T-helper 17 cell (primary cell): ENCODE data around the gene MAD2L1BP. TPM values are rescaled to one million over a fixed set of nuclear protein-coding genes. Genes with fewer than 3 reads are reported as not detected.

Experiments
- ATAC-seq: fragments of 150-1000 bp; cut with Tn5 transposase; 2 replicates; pipeline ENCODE4 v1.10.0; 2021; ENCODE audit warnings: mild to moderate bottlenecking, moderate library complexity
- DNase-seq, 3 donors: peaks; one replicate each; pipeline versions ENCODE4 v3.0.0 to v3.0.0-alpha.2; 2020 to 2021
- H3K9me3 ChIP-seq: one replicate; pipeline ENCODE4 v1.7.0; 2013; ENCODE audit warnings: low read length, mild to moderate bottlenecking; ENCODE audit not compliant: control insufficient read depth, poor library complexity, severe bottlenecking
- H3K27ac Mint-ChIP-seq: one replicate; pipeline ENCODE4 v1.8.0; 2022; ENCODE audit warnings: mild to moderate bottlenecking, moderate library complexity, mixed read lengths
- H3K27me3 Mint-ChIP-seq: one replicate; pipeline ENCODE4 v1.8.0; 2022; ENCODE audit warnings: mixed read lengths
- H3K36me3 Mint-ChIP-seq: one replicate; pipeline ENCODE4 v1.8.0; 2022; ENCODE audit warnings: low read depth, mixed read lengths
- H3K4me1 Mint-ChIP-seq: one replicate; pipeline ENCODE4 v1.8.0; 2022; ENCODE audit warnings: mild to moderate bottlenecking, mixed read lengths
- H3K4me3 Mint-ChIP-seq: one replicate; pipeline ENCODE4 v1.8.0; 2022; ENCODE audit warnings: mild to moderate bottlenecking, moderate library complexity, mixed read lengths
- total RNA-seq, 4 donors: library from RNA in 2 of 4; stranded (reverse) in 2 of 4; gene quantifications; one replicate each; pipeline ENCODE4 v1.2.3 and lab custom pipeline; 2022 to 2026

Gene MAD2L1BP
- total RNA-seq, 2 donors from 2014 or later = 17.1 to 30.5 TPM

DNA sequence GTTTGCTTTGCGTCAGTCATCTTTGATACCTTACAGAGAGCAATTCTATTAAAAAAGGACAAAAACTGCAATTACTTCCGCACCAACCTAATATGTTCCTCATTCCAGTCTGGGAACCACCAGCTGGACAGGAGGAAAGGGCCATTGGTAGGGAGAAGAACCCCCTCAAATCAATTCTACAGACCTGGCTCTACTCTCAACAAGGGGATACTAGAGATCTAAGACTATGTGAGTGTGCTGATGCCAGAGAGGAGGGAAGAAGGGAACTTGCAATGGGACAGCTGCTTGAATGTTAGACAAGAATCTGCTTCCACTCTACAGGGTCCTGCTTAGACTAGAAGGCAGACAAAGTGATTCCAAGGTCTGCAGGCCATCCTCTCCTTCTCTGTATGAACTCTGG lies 38.7 kb downstream of the MAD2L1BP start:
- no peak overlapping the region for H3K4me3 Mint-ChIP-seq
- no peaks in the 10 kb centered on the region for H3K27me3 Mint-ChIP-seq
- DNase-seq (no peak), ATAC-seq (no peak)
- peak overlapping the region; percentile 68 for H3K27ac Mint-ChIP-seq
- peaks cover 2% of the 10 kb centered on the region for H3K36me3 Mint-ChIP-seq
- no peaks in the 10 kb centered on the region for H3K9me3 ChIP-seq
- peaks cover 10% of the 10 kb centered on the region for H3K4me1 Mint-ChIP-seq

DNA sequence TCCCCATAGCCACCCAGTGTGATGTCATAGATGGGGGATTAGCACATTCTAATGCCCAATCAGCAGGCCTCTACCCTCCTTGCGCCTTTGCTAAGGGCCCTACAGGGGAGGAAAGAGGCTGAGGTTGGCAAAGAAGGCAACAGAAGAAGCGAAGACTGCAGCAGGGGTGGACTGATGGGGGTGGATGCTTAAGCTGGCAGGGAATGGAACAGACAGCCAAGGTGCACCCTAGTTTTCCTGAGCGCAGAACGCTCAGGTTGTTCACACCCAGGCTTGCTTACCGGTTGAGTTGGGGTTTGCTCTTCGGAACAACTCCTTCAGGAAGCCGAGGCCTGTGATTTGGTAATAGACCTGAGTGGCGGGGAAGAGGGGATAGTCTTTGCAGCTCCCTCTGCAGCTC lies 39.3 kb downstream of the MAD2L1BP start:
- no peaks in the 10 kb centered on the region for H3K27me3 Mint-ChIP-seq
- H3K27ac Mint-ChIP-seq = peak overlapping the region; percentile 68
- H3K36me3 Mint-ChIP-seq = peaks cover 2% of the 10 kb centered on the region
- H3K9me3 ChIP-seq = no peaks in the 10 kb centered on the region
- no peak for ATAC-seq
- DNase-seq = no peak
- H3K4me1 Mint-ChIP-seq = peaks cover 10% of the 10 kb centered on the region
- no peak overlapping the region for H3K4me3 Mint-ChIP-seq

DNA sequence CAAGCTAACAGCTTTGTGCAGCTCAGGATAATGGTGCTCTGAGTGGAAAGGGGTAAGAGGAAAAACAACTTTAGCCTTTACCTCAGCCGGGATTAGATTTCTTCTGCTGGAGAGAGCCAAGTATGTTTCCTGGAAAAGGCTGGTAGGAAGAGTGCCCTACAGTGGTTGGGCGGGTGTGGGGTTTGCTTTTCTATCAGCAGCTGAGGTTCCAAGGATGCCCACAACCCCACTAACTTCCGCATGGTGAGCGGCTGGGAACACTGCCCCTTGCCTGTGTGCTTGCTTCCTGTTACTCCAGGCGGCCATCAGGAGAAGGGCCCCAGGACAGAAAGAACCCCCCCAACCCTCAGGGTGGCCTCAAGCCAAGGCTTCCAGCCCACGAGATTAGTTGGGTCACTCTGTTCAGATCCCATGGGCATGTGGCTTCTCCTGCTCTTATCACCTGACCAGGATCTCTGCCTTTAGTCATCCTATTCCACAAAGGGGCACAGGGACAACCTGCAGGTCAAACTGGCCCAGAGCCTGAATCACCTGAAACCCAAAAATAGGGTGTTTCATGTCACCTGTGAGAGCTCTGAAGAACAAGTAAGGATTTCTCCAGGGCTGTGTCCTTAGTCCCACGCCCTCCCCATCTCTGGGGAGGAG lies 41.4 kb downstream of the MAD2L1BP start:
- DNase-seq (no peak), ATAC-seq (no peak)
- Mint-ChIP-seq H3K27me3 (no peaks in the 10 kb centered on the region), H3K27ac (peak overlapping the region; percentile 21), H3K36me3 (peaks cover 5% of the 10 kb centered on the region), H3K4me1 (peaks cover 9% of the 10 kb centered on the region), H3K4me3 (no peak overlapping the region)
- H3K9me3 ChIP-seq = no peaks in the 10 kb centered on the region

DNA sequence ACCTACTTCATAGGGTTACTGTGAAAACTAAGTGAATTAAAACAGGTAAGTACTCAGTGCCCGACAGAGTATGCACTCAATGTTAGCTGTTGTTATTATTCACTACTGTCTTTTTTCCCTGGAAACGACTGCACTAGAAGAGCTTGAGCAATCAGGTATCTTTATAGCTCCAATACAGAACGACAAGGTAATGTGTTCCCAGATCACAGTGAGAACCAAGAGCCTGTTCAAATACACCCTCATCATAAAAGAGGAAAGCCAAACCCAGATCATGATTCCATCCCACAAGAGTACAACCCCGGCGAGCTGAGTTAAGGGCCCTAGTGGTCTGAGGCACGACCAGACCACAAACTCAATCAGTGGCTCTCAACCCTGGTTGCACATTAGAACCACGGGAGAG lies 42.1 kb downstream of the MAD2L1BP start:
- H3K9me3 ChIP-seq = no peaks in the 10 kb centered on the region
- no peak for DNase-seq
- H3K27ac Mint-ChIP-seq = peak overlapping the region; percentile 21
- no peak for ATAC-seq
- H3K36me3 Mint-ChIP-seq = peaks cover 5% of the 10 kb centered on the region
- no peaks in the 10 kb centered on the region for H3K27me3 Mint-ChIP-seq
- H3K4me1 Mint-ChIP-seq = peaks cover 10% of the 10 kb centered on the region
- H3K4me3 Mint-ChIP-seq = no peak overlapping the region

DNA sequence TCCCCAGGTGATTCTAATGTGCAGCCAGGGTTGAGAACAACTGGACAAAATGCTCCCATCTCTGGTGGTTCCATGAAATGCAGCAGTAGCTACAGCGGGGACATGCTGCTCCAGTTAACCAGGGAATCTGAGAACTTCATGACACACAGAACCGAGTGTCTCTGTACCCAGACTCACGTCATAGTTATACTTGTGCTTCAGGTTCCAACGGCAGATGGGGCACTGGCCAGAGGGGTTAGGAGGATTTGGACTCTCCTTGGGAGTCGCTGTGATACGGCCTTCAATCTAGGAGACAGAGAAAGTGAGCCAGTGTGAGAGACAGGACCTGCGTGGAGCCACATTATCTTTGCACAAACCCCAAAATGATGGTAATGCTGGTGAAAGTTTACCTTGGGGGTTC lies 42.7 kb downstream of the MAD2L1BP start:
- H3K9me3 ChIP-seq = no peaks in the 10 kb centered on the region
- Mint-ChIP-seq H3K4me1 (peaks cover 13% of the 10 kb centered on the region), H3K4me3 (no peak overlapping the region), H3K27me3 (no peaks in the 10 kb centered on the region), H3K36me3 (peaks cover 5% of the 10 kb centered on the region), H3K27ac (peak overlapping the region; percentile 21)
- DNase-seq = no peak
- ATAC-seq = no peak

DNA sequence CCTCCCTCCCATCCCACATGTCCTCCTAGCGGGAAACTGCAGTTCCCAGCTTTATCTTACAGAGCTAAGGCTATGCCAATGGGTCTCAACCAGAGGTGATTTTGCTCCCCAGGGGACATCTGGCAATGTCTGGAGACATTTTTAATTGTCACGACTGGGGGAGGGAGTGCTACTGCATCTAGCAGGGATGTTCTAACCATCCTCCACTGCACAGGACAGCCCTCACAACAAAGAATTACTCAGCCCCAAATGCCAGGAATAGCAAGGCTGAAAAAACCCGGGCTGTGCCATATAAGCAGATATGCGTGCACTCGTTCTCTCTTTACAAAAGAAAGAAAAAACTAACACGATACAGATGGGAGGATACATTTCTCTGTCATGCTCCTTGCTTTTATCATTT lies 43.4 kb downstream of the MAD2L1BP start:
- H3K4me3 Mint-ChIP-seq = no peak overlapping the region

DNA sequence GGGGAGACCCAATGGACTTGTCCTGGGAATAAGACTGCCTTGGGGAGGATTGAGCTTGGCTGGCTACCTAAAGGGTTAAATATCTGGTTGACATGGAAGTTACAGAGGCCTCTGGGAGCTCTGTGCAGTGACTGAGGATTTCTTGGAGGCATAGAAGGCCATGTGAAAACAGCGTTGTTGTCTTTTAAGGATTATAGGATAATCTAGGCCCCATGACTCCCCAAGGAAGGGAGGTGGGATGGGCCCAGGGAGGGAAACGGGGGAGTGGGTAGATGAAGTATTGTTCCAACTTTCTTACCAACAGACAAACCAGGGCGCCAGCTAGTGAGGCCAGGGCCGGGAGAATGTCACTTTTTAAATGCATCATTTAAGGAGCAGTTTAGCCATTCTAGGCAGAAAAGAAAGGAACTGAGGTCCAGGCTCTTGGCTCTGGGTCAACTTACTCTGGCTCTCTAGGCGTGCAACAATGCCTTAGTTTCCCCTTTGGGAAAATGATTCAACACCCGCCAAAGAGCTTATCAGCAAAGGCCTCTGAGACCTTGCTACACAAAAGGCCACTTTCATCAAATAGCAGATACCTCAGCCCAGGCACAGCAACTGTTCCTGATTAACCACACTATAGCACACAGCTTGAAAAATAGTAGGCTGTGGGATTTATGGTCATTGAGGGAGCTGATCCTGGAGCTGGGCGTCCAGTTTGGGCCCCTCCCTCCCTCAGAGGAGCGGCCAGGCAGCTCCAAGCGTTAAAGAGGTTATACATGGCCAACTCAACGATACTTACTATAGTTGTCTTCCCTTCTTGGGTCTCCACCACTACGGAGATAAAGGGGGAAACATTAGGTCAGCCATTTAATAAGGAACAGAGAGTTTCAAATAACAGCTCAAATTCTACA lies 44.9 kb downstream of the MAD2L1BP start:
- no peak for ATAC-seq
- H3K4me3 Mint-ChIP-seq = no peak overlapping the region
- no peaks in the 10 kb centered on the region for H3K9me3 ChIP-seq
- H3K4me1 Mint-ChIP-seq = peaks cover 27% of the 10 kb centered on the region
- H3K27me3 Mint-ChIP-seq = no peaks in the 10 kb centered on the region
- no peak for DNase-seq
- H3K27ac Mint-ChIP-seq = no peak overlapping the region
- peaks cover 5% of the 10 kb centered on the region for H3K36me3 Mint-ChIP-seq

More for the DNA sequence above, 43.4 kb downstream of the MAD2L1BP start:
- H3K36me3 Mint-ChIP-seq = peaks cover 5% of the 10 kb centered on the region
- ATAC-seq (no peak), DNase-seq (no peak)
- peaks cover 18% of the 10 kb centered on the region for H3K4me1 Mint-ChIP-seq
- H3K27me3 Mint-ChIP-seq = no peaks in the 10 kb centered on the region
- H3K27ac Mint-ChIP-seq = no peak overlapping the region
- H3K9me3 ChIP-seq = no peaks in the 10 kb centered on the region

DNA sequence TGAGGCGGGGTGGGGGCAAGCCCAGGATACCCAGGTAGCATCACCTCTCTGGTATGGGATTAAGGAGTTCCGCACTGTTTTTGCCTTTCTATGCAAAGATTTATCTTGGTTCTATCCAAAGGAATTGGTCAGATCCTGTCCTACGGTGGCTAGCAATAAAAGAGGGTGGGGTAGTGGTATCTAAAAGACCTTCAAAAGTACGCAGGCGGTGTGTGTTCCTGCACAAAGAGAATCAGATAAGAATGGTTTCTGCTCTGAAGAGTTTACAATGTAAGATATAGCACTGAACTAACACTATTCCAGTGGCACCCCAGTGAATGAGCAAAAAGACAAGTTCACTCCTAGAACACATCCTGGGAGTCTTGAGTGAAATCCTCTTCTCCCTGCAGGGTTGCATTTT lies 45.7 kb downstream of the MAD2L1BP start:
- Mint-ChIP-seq H3K27me3 (no peaks in the 10 kb centered on the region), H3K36me3 (peaks cover 5% of the 10 kb centered on the region), H3K4me1 (peaks cover 30% of the 10 kb centered on the region), H3K4me3 (no peak overlapping the region), H3K27ac (no peak overlapping the region)
- ATAC-seq (no peak), DNase-seq (no peak)
- H3K9me3 ChIP-seq = no peaks in the 10 kb centered on the region

DNA sequence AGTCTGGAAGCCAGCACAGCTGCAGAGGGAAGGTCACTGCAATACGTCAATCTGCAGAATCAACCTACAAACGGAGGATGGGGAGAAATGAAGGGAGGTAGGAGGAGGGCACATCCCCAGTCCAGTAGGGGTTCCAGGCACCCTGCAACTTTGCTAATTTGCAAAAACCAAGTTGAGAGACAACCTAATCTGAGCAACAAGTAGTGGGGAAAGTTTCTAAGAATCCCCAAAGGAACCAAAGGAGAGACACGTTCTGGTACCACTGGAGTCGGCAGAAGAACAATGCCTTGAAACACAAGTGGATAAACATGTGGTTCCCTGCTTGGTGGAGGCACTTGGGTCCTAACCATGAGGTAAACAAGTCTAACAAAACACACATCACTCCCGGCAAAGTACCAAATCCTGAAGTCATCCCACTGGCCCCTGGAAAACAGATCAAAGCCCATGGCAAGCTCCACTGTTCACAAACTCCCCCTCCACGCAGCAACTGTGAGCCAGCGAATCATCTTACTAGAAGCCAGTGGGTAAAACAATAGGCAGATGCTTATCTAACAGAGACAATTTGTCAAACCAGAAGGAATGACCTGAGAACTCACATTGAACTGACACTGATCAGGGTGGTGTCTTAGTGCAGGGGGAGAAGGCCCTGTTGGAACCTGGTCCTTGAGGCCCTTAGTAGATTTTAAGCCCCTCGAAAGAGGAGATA lies 47.2 kb downstream of the MAD2L1BP start:
- no peaks in the 10 kb centered on the region for H3K27me3 Mint-ChIP-seq
- no peak overlapping the region for H3K4me3 Mint-ChIP-seq
- H3K36me3 Mint-ChIP-seq = peaks cover 3% of the 10 kb centered on the region
- ATAC-seq = no peak
- H3K4me1 Mint-ChIP-seq = peaks cover 41% of the 10 kb centered on the region
- no peak overlapping the region for H3K27ac Mint-ChIP-seq
- H3K9me3 ChIP-seq = no peaks in the 10 kb centered on the region
- DNase-seq = no peak

DNA sequence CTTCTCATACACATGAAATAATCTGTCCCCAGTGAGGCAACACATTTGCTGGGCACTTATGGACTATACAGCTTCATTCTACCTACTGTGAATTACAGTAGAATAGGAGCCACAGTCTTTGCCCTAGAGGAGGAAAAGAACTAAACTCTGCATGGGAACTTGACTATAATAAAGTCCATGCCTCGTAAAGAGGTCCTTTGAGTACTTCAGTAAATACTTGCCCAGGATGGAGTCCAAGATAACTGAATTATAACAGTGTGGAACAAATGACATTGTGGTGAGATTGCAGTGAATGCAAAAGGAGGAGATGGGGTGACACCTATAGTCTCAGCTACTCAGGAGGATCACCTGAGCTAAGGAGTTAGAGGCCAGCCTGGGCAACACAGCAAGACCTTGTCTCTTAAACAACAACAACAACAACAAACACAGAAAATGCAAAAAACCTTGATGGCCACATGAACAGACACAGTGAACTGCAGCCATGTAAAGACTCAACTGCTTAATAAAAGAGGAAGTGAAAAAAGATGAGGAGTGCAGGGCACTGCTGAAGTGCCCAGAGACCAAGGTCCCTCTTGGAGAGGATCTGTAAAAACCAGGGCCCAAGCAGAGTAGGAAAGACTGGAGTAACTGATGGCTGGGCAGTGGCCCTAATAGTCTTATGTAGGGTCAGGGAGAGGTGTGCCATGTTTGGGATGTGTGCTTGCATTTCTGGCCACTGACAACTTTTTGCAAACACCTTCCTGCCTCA lies 48.2 kb downstream of the MAD2L1BP start:
- Mint-ChIP-seq H3K27ac (no peak overlapping the region), H3K4me3 (no peak overlapping the region), H3K36me3 (peaks cover 3% of the 10 kb centered on the region), H3K4me1 (peaks cover 45% of the 10 kb centered on the region), H3K27me3 (no peaks in the 10 kb centered on the region)
- ATAC-seq (no peak), DNase-seq (no peak)
- no peaks in the 10 kb centered on the region for H3K9me3 ChIP-seq

DNA sequence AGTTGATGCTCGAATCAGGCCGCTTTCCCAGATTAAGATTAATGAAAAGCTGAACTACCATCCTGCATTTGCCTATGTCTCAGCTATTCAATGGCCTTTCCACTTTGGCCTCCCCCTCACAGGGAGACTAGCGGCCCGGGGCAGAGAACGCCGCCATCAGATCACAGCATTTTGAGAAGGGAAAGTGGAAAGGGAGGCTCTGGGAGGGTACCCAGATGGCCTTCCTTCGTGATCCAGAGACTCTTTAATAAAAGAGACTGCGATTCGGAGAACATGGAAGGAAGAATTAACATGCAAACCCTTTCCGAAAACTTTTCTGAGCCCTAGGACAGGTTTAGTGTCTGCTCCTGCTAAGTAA lies 51.4 kb downstream of the MAD2L1BP start:
- Mint-ChIP-seq H3K27me3 (no peaks in the 10 kb centered on the region), H3K4me1 (peaks cover 37% of the 10 kb centered on the region), H3K36me3 (no peaks in the 10 kb centered on the region), H3K27ac (peak overlapping the region; percentile 91), H3K4me3 (peak overlapping the region; percentile 96)
- ATAC-seq (no peak), DNase-seq (no peak)
- H3K9me3 ChIP-seq = no peaks in the 10 kb centered on the region

DNA sequence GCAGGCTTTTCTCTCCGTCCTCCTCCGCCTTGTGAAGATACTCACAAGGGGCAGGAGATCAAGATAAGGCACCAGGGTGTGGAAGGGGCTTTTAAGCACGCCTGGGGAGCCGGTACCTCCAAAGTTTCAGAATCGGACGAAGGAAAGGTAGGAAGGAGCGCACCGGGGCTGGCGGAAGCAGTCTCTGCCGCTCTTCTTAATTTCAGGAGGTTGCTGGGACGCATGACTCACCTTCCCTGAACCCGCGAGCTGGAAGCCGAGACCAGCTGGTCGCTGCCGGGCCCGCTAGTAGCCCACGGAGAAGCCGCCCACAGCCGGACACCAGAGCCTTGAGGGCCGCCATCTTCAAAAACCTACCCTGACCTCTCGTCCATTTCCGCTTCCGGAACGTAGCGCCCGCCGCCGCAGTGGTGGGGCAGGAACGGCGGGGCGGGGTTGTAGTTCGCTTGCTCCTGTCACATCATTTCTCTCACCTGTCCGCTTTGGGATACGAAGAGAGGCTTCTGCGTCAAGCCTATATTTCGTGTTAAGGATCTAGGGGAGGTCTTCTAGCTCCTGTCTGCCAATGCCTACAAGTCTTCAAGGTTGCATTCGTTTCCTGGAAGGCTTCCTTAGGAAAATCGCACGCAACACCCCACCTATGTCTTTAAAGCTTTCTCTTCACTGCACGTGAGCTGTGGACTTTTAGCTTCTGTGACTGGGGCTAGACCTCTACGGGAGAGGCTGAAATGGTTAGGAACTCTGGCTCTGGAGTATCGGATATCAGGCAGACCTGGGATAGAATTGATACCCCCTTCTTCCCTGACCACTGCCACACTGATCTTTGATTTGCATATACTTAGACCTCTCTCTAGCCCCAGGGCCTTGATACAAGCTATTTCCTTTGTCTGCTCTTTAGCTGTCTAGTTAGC lies 52.1 kb downstream of the MAD2L1BP start, which contains the start of gene MRPS18A:
MRPS18A (minus strand) TSS at position 355 of the 911 bp plus-strand sequence; CDS start at position 343, 12 bp downstream.
- peak within 1 kb of the TSS; percentile 91 for H3K27ac Mint-ChIP-seq
- peak; percentile 60 to 65 (median 62) for DNase-seq
- H3K9me3 ChIP-seq = no peaks in the 10 kb centered on the region
- peak within 1 kb of the TSS; percentile 96 for H3K4me3 Mint-ChIP-seq
- H3K4me1 Mint-ChIP-seq = peaks cover 35% of the 10 kb centered on the region
- no peaks in the 10 kb centered on the region for H3K27me3 Mint-ChIP-seq
- H3K36me3 Mint-ChIP-seq = no peaks in the 10 kb centered on the region
- ATAC-seq = peak; percentile 95
